Subcutaneous abdominal adipose tissue (tissue), 5 donors: Measurements from ENCODE around the gene ZC3H10.

Experiments used
- H3K27ac ChIP-seq: one replicate; pipeline ENCODE4 v1.7.0; 2013; ENCODE audit warnings: low read depth, mild to moderate bottlenecking, inconsistent platforms, low read length, moderate library complexity
- H3K27me3 ChIP-seq, 5 donors: one replicate each; pipeline ENCODE4 v1.7.0; 2013; ENCODE audit warnings: low read length in 5 of 5, inconsistent platforms in 1 of 5; ENCODE audit not compliant: control insufficient read depth in 5 of 5, insufficient read depth in 4 of 5
- H3K36me3 ChIP-seq, 5 donors: one replicate each; pipeline ENCODE4 v1.7.0; 2013; ENCODE audit warnings: low read length in 5 of 5; ENCODE audit not compliant: control insufficient read depth in 5 of 5, insufficient read depth in 5 of 5
- H3K4me1 ChIP-seq, 5 donors: one replicate each; pipeline ENCODE4 v1.7.0; 2013; ENCODE audit warnings: low read length in 5 of 5, mild to moderate bottlenecking in 3 of 5, moderate library complexity in 1 of 5; ENCODE audit not compliant: control insufficient read depth in 5 of 5, insufficient read depth in 5 of 5
- H3K4me3 ChIP-seq, 5 donors: one replicate each; pipeline ENCODE4 v1.7.0; 2013; ENCODE audit warnings: low read length in 5 of 5, low read depth in 1 of 5
- H3K9ac ChIP-seq, 5 donors: one replicate each; pipeline ENCODE4 v1.7.0; 2013; ENCODE audit warnings: low read length in 5 of 5, mild to moderate bottlenecking in 4 of 5, moderate library complexity in 3 of 5
- H3K9me3 ChIP-seq, 5 donors: one replicate each; pipeline ENCODE4 v1.7.0; 2013; ENCODE audit warnings: low read length in 5 of 5; ENCODE audit not compliant: control insufficient read depth in 5 of 5
- donor health status: healthy.
- donor health status: healthy.
- donor health status: healthy.
- donor health status: healthy.
- donor health status: healthy.

The ZC3H10 gene

DNA sequence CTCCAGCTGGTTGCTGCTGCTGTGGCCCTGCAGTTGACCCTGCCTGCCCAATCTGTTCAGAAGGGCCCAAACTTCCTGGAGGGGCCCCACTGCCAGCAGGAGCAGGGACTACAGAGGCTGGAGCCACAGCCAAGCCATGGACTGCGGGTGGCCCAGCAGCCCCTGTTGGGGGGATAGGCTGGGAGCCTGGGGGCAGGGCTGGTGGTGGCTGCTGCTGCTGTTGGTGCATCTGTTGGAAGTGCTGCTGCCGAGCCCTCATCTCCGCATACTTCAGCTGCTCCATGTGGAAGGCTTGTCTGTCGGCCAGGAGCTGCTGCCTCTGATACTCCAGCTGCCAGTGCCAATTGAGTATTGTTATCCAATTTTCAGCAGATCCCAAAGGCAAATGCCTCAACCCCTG lies 47.3 kb downstream of the ZC3H10 start:
- H3K4me1 ChIP-seq = peaks cover 10 to 24% (median 21%) of the 10 kb centered on the region in 5 donors
- no peak overlapping the region for H3K27ac ChIP-seq
- peaks cover 0 to 97% (median 84%) of the 10 kb centered on the region in 5 donors for H3K36me3 ChIP-seq
- no peak overlapping the region for H3K4me3 ChIP-seq
- H3K9me3 ChIP-seq = no peaks in the 10 kb centered on the region
- H3K9ac ChIP-seq = no peak overlapping the region
- H3K27me3 ChIP-seq = no peaks in the 10 kb centered on the region

DNA sequence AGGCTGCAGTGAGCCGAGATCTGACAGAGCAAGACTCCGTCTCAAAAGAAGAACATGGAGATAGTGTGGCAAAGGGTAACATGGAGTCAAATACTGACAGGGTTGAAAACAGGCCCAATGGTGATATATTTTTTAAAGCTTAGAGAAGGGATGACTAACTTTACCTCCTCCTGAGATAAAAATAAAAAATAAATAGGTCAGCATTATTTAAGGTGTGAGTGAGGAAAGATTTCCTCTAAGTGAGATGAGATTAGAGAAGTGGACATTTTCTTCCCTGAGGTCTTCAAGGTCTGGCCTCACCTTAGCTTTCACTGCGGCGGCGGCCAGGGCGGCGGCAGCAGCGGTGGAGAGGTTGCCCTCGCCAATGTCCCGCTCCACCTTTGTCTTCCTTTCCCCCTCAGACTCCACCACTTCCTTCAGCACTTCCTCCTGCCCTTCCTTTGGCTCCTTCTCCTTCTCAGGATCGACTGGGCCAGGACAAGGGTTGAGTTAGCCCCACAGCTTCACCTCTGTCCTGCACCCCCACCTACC lies 51.2 kb downstream of the ZC3H10 start:
- Histone ChIP-seq H3K36me3 (peaks cover 4 to 98% (median 82%) of the 10 kb centered on the region in 5 donors), H3K9me3 (no peaks in the 10 kb centered on the region), H3K4me1 (peaks cover 0 to 7% (median 6%) of the 10 kb centered on the region in 5 donors), H3K27me3 (no peaks in the 10 kb centered on the region), H3K27ac (no peak overlapping the region), H3K4me3 (no peak overlapping the region), H3K9ac (no peak overlapping the region)

DNA sequence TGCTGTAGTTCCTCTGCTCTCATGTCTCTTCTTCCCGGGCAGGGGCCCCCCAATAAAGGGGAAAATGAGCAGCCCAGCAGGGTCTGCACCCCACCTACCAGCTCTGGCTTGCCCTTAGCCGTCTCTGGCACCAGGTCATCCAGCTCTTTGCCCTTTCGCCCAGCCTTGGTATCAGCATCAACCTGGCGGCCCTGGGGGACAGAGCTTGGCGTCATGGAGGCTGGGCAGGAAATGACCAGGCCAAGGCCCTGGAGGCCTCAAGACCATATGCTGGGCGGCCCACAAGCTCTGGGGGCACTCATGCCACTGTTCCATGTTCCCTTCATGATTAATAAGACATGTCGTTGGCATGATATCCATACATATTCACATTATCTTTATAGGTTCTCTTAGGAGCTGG lies 54.8 kb downstream of the ZC3H10 start:
- peaks cover 0 to 6% (median 0%) of the 10 kb centered on the region in 5 donors for H3K4me1 ChIP-seq
- no peaks in the 10 kb centered on the region for H3K9me3 ChIP-seq
- peaks cover 18 to 96% (median 78%) of the 10 kb centered on the region in 5 donors for H3K36me3 ChIP-seq
- H3K4me3 ChIP-seq = no peak overlapping the region
- H3K27ac ChIP-seq = no peak overlapping the region
- no peaks in the 10 kb centered on the region for H3K27me3 ChIP-seq
- no peak overlapping the region for H3K9ac ChIP-seq
